HEK293T (cell line): ENCODE data around the gene C15orf39.

Experiments used
- CTCF ChIA-PET: fragments of 350-600 bp; formaldehyde crosslinking; extraction: SDS; loops from one replicate; lab custom pipeline; 2021; ENCODE audit warnings: antibody characterized with exemption, inconsistent platforms; lab: Yijun Ruan, JAX
- POLR2A ChIA-PET: fragments of 350-600 bp; formaldehyde crosslinking; extraction: SDS; loops from one replicate; lab custom pipeline; 2020; ENCODE audit warnings: antibody characterized with exemption, inconsistent platforms; lab: Yijun Ruan, JAX
- DNase-seq: peaks from one replicate; pipeline ENCODE4 v3.0.0; 2012; ENCODE audit warnings: mixed read lengths; ENCODE audit errors: extremely low spot score
- ARNT ChIP-seq: fragments of 450-650 bp; IDR thresholded peaks from 2 replicates; pipeline ENCODE4 v1.6.1; 2017; ENCODE audit warnings: mild to moderate bottlenecking
- BHLHE40 ChIP-seq: fragments of 450-650 bp; IDR thresholded peaks from 2 replicates; pipeline ENCODE4 v1.6.1; 2016; ENCODE audit warnings: mild to moderate bottlenecking, moderate library complexity, borderline replicate concordance
- CTBP1 ChIP-seq: fragments of 450-650 bp; IDR thresholded peaks from 2 replicates; pipeline ENCODE4 v1.6.1; 2016; ENCODE audit warnings: borderline replicate concordance
- ELF4 ChIP-seq: fragments of 450-650 bp; IDR thresholded peaks from 2 replicates; pipeline ENCODE4 v1.6.1; 2017; ENCODE audit warnings: antibody characterized with exemption
- FOXA1 ChIP-seq: fragments of 450-650 bp; IDR thresholded peaks from 2 replicates; pipeline ENCODE4 v1.6.1; 2016; ENCODE audit warnings: mild to moderate bottlenecking
- FOXK2 ChIP-seq: fragments of 450-650 bp; IDR thresholded peaks from 2 replicates; pipeline ENCODE4 v1.6.1; 2016; ENCODE audit warnings: mild to moderate bottlenecking
- FOXM1 ChIP-seq: fragments of 450-650 bp; IDR thresholded peaks from 2 replicates; pipeline ENCODE4 v1.6.1; 2017; ENCODE audit warnings: mild to moderate bottlenecking, borderline replicate concordance
- HDGF ChIP-seq: fragments of 450-650 bp; IDR thresholded peaks from 2 replicates; pipeline ENCODE4 v1.6.1; 2017; ENCODE audit warnings: antibody characterized with exemption, borderline replicate concordance
- L3MBTL2 ChIP-seq: fragments of 450-650 bp; conservative IDR thresholded peaks from 2 replicates; pipeline ENCODE4 v1.6.1; 2016; ENCODE audit warnings: mild to moderate bottlenecking
- LEF1 ChIP-seq: fragments of 450-650 bp; IDR thresholded peaks from 2 replicates; pipeline ENCODE4 v1.6.1; 2017; ENCODE audit warnings: mild to moderate bottlenecking, borderline replicate concordance
- NFRKB ChIP-seq: fragments of 450-650 bp; IDR thresholded peaks from 2 replicates; pipeline ENCODE4 v1.6.1; 2016; ENCODE audit warnings: mild to moderate bottlenecking, moderate library complexity
- PKNOX1 ChIP-seq: fragments of 450-650 bp; IDR thresholded peaks from 2 replicates; pipeline ENCODE4 v1.6.1; 2016
- SP1 ChIP-seq: fragments of 450-650 bp; IDR thresholded peaks from 2 replicates; pipeline ENCODE4 v1.6.1; 2017
- SUZ12 ChIP-seq: fragments of 450-650 bp; IDR thresholded peaks from 2 replicates; pipeline ENCODE4 v1.6.1; 2016; ENCODE audit warnings: mild to moderate bottlenecking
- TARDBP ChIP-seq: fragments of 450-650 bp; IDR thresholded peaks from 2 replicates; pipeline ENCODE4 v1.6.1; 2016
- ZNF384 ChIP-seq: fragments of 450-650 bp; IDR thresholded peaks from 2 replicates; pipeline ENCODE4 v1.6.1; 2016

The C15orf39 gene

GRCh38 chr15:75192307-75192706 is 9.4 kb upstream of the C15orf39 start:
- CTCF ChIA-PET, result interaction anchor here (0.6 to 1.1 kb wide), 2 partner anchors 9 to 242 kb away, joined by 3 read pairs; partner anchors contain the start of gene C15orf39
- no peak for DNase-seq
- TF ChIP-seq HDGF (no peak), ELF4 (no peak), FOXK2 (no peak), L3MBTL2 (no peak), CTBP1 (no peak), NFRKB (no peak), ARNT (no peak), PKNOX1 (no peak), LEF1 (no peak), TARDBP (no peak), BHLHE40 (no peak), ZNF384 (no peak), FOXM1 (no peak), SP1 (no peak), FOXA1 (no peak), SUZ12 (no peak)
- POLR2A ChIA-PET, result interaction anchor here (0.7 to 3.6 kb wide), 3 partner anchors 9 to 93 kb away, joined by 3 to 20 read pairs (median 3); partner anchors contain the start of gene C15orf39

GRCh38 chr15:75193272-75193671 is 8.4 kb upstream of the C15orf39 start:
- ChIA-PET CTCF (interaction anchor here (1.1 kb wide), 1 partner anchor 11 kb away, joined by 5 read pairs; no protein-coding TSS in a partner anchor), POLR2A (interaction anchor here (0.9 to 3.6 kb wide), 3 partner anchors 8 to 170 kb away, joined by 3 to 20 read pairs (median 4); partner anchors contain the start of genes C15orf39 and PPCDC)

GRCh38 chr15:75193976-75194375 is 7.7 kb upstream of the C15orf39 start:
- POLR2A ChIA-PET, result interaction anchor here (1.2 kb wide), 2 partner anchors 10 to 171 kb away, joined by 3 to 4 read pairs; partner anchors contain the start of gene PPCDC
- no peak for DNase-seq
- TF ChIP-seq LEF1 (no peak), FOXK2 (no peak), FOXM1 (no peak), L3MBTL2 (no peak), SP1 (no peak), ELF4 (no peak), HDGF (no peak), SUZ12 (no peak), BHLHE40 (no peak), ARNT (no peak), PKNOX1 (no peak), TARDBP (no peak), ZNF384 (no peak), NFRKB (no peak), CTBP1 (no peak), FOXA1 (no peak)
- CTCF ChIA-PET, result interaction anchor here (0.9 to 1.1 kb wide), 2 partner anchors 12 to 53 kb away, joined by 4 to 5 read pairs; no protein-coding TSS in a partner anchor

More at GRCh38 chr15:75193272-75193671, 8.4 kb upstream of the C15orf39 start:
- TF ChIP-seq BHLHE40 (no peak), HDGF (no peak), L3MBTL2 (no peak), FOXM1 (no peak), ELF4 (no peak), ARNT (no peak), FOXK2 (no peak), LEF1 (no peak), PKNOX1 (no peak), TARDBP (no peak), SUZ12 (no peak), SP1 (no peak), CTBP1 (no peak), FOXA1 (no peak), NFRKB (no peak), ZNF384 (no peak)
- no peak for DNase-seq

DNA sequence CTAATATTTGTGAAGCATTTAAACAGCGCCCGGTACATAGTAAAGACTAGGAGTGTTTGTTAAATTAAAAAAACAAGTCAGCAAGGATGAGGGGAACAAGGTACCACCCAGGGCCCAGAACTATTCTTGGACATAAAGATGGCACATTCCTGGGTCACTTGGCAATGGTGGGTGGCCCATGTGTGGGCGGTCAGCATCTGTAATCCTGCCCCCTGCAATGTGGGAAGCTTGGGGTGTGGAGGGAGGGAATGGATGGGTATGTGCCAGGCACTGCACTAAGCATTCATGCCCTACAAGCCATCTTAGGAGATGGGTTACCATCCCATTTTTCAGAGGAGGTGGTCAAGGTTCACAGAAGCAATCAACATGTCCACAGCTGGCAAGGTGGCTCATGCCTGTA is 7.3 kb upstream of the C15orf39 start:
- ChIA-PET CTCF (interaction anchor here (0.9 to 1.1 kb wide), 2 partner anchors 12 to 54 kb away, joined by 4 to 5 read pairs; no protein-coding TSS in a partner anchor), POLR2A (interaction anchor here (1.2 kb wide), 2 partner anchors 11 to 171 kb away, joined by 3 to 4 read pairs; partner anchors contain the start of gene PPCDC)
- no peak for TF ChIP-seq L3MBTL2
- TF ChIP-seq LEF1, result no peak
- TF ChIP-seq FOXA1, result no peak
- no peak for TF ChIP-seq ZNF384
- no peak for TF ChIP-seq ELF4
- TF ChIP-seq PKNOX1, result no peak
- no peak for TF ChIP-seq TARDBP
- TF ChIP-seq BHLHE40, result no peak
- no peak for TF ChIP-seq NFRKB
- DNase-seq, result no peak

DNA sequence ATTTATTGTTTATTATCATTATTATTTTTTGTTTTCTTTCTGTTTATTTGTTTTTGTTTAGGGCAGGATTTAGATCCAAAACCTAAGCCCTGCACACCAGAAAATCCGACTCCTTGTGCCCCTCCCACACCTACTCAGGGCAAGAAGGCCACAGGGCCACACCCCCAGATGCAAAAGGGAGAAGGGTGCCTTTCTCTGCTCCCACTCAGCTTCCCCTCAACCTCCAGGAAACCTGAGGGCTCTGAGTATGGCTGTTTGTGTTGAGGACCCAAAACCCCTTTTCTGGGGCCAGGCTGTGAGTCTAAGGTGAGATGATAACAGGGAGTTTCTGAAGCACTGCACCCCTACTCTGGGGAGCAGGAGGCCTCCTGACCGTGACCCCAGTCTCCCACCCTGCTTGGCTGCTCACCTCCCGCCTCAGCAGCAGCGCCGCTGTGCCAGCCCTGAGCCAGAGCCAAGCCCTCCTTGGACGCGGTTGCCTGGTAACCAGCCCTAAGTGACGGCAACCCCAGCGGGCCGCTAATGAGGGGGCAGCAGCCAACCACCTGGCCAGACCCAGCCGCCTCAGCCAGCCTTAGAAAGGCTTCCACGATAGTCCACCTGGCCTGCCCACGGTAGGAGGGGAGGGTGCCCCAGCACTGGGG is 6.4 kb upstream of the C15orf39 start:
- POLR2A ChIA-PET, result interaction anchor here (1.5 kb wide), 1 partner anchor 238 kb away, joined by 5 read pairs; the partner anchor contains the start of gene RPP25
- DNase-seq, result no peak
- TF ChIP-seq FOXA1 (no peak), TARDBP (no peak), ELF4 (no peak), LEF1 (no peak), FOXM1 (no peak), NFRKB (no peak), CTBP1 (no peak), SP1 (no peak), FOXK2 (no peak), ZNF384 (no peak), L3MBTL2 (no peak), SUZ12 (no peak), BHLHE40 (no peak), ARNT (no peak), PKNOX1 (no peak), HDGF (no peak)
- CTCF ChIA-PET, result interaction anchor here (0.9 to 1.9 kb wide), 2 partner anchors 13 to 55 kb away, joined by 4 to 10 read pairs; no protein-coding TSS in a partner anchor
